Suppressor macrophage treated with lipopolysaccharide for 1 hour (primary cell): ENCODE data around the gene FBXO10.
"Not testable (repeated sequence)": the region's sequence is repeated elsewhere in the genome, so short reads cannot be mapped to it uniquely, and the experiment has no call there.

Experiments
- DNase-seq, 3 donors: peaks; one replicate each; pipeline ENCODE4 v3.0.0-alpha.2; 2020 to 2022

The FBXO10 gene

GRCh38 chr9:37549527-37549926, 26.7 kb downstream of the FBXO10 start:
- no peak for DNase-seq

GRCh38 chr9:37547328-37547878, 28.8 kb downstream of the FBXO10 start:
- DNase-seq: no peak

- DNase-seq: no peak
These were observed 32.7 kb downstream of the FBXO10 start for GRCh38 chr9:37543468-37543867.

- DNase-seq: no peak
These were observed 33.3 kb downstream of the FBXO10 start for GRCh38 chr9:37542895-37543294.

GRCh38 chr9:37542488-37542887, 33.7 kb downstream of the FBXO10 start:
- no peak for DNase-seq

DNA sequence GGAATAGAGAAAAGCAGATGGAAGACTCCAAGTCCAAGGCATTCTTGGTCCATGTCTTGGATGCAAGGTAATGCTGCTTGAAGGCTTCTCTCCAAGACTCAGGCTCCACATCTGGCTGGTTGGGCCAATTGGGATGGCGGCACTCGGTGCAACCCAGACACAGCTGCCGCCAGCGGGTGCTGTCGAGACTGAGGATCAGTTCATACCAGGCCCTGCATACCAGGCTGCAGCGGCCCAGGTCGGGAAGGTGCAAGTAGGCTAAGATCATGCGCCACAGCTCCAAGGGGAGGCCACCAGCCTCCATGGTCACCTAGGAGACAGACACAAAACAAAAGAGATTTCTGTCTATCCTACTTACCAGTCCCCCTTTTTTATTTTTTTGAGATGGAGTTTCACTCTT, 34.7 kb downstream of the FBXO10 start:
- no peak for DNase-seq

GRCh38 chr9:37540634-37541033, 35.5 kb downstream of the FBXO10 start:
- no peak for DNase-seq

DNA sequence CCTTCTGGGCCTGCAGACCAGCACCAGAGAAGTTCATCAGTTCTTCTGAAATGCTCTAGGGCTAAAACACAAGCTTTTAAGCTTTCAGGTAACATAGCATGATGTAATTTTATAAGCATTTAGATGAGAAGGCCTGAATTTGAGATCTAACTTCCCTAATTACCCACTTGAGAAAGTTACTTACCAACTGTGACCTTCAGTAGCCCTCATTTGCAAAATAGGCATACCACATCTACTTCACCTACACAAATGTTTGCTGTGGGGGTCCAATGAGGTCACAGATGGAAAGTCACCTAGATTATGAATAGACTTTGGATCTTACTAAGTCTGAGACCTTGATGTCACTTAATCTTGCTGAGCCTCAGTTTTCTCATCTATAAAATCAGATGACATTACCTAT, 36.5 kb downstream of the FBXO10 start:
- no peak for DNase-seq

DNA sequence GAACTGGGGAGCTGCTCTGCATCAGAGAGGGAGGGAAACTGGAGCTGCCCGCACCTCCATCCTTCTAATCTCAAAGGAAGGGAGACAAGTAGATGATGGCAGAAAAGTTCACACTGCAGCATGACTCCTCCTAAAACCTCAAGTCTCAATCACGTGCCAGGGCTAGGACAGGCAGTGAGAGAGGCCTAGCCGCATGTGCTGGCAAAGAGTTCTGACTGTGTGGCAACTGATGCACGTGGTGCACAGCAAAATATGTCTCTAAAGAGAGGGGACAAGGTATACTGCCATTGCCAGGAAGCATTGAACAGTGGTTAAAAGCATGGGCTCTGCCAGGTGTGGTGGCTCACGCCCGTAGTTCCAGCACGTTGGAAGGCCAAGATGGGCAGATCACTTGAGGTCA, 38.1 kb downstream of the FBXO10 start:
- DNase-seq: no peak

DNA sequence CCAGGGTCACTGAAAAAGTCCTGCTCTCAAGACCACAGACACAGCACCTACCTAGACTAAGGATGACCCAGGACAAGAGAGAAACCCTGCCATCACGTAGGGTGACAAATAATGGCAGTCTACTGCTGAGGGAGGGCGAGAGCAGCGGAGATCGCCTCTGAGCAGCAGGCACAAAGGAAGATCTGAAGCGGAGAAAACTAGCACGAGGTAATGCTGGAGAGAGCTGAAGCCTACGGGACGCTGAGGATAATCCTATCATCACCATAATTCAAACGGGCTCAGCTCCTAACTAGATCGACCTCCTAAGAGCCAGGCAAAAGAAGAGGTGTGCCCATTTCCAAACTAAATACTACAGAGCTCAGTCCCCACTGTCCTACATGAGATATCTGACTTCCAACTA, 41.3 kb downstream of the FBXO10 start:
- no peak for DNase-seq

DNA sequence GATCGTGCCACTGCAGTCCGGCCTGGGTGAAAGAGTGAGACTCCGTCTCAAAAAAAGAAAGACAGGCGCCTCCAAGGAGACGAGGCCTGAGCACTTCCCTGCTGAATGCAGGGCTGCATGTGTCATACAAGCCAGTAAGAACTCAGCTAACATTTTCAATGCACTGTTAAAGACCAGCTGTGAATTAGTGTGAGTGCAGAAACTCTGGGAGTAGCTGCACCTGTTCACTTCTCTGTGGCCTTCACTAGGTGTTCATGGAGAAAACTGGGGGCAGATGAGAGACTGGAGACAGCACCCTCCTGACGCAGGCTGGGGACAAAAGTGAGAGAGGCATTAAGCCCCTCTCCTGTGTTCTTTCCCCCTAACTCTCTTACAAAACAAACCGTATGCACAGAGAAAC, 41.8 kb downstream of the FBXO10 start:
- no peak for DNase-seq

DNA sequence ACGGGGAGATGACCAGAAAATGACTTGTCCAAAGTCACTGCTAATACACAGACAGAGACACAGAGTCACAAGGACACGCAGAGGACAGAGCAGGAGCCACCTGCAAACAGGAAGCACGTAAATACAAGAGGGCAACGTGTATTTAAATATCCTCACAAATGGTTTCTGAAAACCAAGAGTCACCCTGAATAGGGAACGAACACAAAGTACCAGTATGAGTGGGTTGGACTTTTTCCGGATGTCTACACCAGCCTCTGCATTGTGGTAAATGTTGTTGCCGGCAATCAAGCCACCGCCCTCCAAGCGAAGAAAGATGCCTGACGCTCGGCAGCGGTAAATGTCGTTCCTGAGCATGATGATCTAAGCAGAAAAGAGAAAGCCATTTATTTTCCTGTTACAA, 44.5 kb downstream of the FBXO10 start:
- peak in 1 of 3 donors; percentile 36 for DNase-seq

- DNase-seq: no peak
These were observed 47.3 kb downstream of the FBXO10 start for GRCh38 chr9:37528652-37529471.

DNA sequence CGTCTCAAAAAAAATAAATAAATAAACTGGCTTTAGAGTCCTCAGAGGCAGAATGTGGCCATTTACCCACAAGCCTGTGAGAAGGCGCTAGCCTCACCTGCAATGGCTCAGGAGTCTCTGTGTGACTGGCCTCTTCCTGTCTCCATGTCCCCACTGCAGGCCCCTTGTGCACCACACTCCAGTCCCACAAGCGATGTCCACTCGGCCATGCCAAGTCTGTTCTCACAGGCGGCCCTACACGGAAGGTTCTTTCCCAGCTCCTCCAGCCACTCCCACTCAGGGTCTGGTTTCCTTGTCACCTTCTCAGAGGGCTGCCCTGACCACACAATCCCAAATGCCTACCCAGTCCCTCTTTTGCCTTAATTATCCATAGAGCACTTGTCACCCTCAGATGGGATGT, 52.3 kb downstream of the FBXO10 start:
- no peak for DNase-seq

- DNase-seq: no peak
These were observed 53.2 kb downstream of the FBXO10 start for GRCh38 chr9:37522971-37523370.

DNA sequence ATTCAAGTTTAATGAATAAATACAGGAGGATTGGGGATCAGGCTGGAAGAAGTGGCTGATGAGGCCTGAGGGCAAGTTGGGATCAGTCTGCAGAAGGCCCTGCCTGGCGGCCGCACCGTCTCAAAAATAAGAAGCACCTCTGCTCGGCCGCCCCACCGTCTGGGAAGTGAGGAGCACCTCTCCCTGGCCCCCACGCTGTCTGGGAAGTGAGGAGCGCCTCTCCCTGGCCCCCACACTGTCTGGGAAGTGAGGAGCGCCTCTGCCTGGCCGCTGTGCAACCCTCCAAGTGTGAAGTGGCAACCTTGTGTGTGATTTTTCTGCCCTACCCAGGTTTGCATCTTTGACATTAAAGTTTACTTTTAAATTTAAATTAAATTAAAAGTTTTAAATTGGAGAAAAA, 55.1 kb downstream of the FBXO10 start:
- DNase-seq: no peak

DNA sequence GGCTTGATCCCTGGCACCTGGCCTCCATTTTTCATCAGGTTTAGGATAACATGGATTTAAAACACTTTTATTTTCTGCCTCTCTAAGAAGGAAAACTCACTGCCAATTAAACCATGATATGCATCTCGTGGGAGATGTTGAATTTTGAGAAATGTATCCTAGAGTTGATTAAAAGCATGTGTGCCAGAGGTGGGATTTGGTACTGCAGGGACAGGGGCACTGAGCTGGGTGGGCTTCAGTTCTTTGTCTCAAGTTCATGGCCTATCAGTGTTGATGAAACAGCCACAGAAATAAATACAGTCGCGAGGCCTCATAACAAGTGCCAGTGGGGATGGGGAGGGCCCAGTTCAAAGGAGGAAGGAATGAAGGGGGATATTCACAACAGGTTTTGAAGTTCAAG, 55.5 kb downstream of the FBXO10 start:
- DNase-seq: no peak

DNA sequence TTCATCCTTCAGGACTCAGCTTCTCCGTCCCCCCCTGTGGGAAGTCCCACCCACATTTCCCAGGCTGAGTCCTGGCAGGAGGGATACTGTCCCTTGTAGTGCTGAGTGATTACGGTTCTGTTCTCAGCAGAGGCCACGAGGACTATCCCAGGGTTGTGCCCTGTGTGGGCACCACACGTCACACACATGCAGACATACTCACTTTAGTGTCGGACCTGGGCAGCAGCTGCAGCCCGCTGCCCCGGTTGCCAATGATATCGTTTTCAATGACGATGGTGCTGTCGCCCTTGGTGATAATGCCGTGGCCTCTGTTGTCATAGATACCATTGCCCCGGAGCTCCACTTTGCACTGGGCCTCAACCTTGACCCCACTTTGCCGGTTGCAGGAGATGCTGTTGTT, 58.3 kb downstream of the FBXO10 start:
- DNase-seq: no peak

- DNase-seq: no peak
These were observed 60.4 kb downstream of the FBXO10 start for GRCh38 chr9:37515620-37516258.

DNA sequence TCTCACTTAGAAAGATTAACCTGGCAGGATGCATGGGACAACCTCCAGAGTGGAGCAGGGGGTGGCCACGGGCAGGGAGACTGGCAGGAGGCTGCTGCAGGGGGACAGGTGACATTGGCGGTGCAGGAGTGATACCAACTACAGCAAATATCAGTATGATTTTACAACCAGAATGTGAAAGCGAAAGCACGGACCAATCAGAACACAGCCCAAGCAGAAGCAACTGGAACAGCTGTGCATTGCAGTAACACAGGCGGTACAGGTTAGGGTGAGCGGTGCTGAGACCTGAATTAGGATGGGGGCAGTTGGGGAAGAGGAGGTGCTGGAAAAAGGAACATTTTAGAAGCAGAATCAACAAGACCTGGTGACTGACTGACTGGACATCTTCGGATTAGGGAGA, 61.2 kb downstream of the FBXO10 start:
- no peak for DNase-seq

GRCh38 chr9:37514415-37514814, 61.8 kb downstream of the FBXO10 start:
- DNase-seq: not testable (repeated sequence)

GRCh38 chr9:37512437-37512836, 63.7 kb downstream of the FBXO10 start:
- DNase-seq: no peak

DNA sequence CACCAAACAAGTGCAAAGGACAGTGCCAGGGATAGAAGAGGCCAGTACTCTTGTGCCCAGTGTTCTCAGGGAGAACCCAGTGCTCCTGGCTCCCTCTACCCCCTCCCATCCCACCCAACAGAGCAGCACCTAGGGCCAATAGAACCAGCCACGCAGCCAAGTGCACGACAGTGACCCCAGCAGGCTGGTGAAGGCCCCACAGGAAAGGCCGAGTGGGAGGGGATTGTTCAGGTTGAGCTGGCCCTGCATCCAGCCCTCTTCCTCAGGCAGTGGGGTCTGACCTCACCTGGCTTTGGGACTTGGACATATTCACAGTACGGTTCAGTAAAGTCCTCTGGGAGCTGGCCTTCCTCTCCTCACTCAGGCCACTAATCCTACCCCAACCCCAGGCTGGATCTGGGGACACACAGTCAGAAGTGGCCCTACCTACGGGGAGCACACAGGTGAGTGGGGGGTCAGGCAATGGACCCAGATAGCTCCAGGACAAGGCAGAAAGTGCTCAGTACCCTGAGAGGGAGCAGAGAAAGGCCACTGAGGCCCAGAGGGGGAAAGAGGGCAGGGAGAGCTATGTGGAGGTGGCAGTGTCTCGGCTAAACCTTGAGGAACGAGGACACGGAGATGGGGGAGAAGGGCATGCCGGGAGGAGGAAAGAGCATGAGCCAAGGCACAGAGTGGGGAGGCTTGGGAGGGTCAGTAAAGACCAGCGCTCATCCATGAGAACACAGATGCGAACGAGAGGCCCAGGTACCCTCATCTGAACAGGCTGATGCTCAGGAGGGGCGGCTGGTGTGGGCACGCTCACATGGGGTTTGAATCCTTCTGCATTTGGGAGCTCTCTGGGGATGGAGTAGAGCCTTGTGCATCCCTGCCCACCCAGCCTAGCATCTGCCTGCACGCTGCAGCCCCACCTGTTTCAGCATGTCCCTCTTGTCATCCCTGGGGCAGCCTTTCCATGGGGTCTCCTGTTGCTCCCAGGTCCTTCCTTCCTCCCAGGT, 64.9 kb downstream of the FBXO10 start:
- DNase-seq: no peak
